ENCODE results near the gene ZNF414. TPM values are rescaled to one million over a fixed set of nuclear protein-coding genes. Genes with fewer than 3 reads are reported as not detected.

Gene ZNF414
- total RNA-seq, 3 donors from 2014 or later, result 7.4 to 13.5 (median 7.5) TPM

- H3K27ac ChIP-seq, result no peak overlapping the region
- H3K36me3 ChIP-seq, result no peaks in the 10 kb centered on the region
- no peak overlapping the region for H3K4me3 ChIP-seq
- intact Hi-C loops (cut with DNase I; ENCODE audit: low total_unique reads), result no loop called here
- no peaks in the 10 kb centered on the region for H3K27me3 ChIP-seq
- H3K4me1 ChIP-seq, result peaks cover 0 to 2% of the 10 kb centered on the region in 2 donors
- no peak for TF ChIP-seq CTCF (IDR thresholded peaks at IDR 0.05)
- TF ChIP-seq POLR2A (IDR thresholded peaks at IDR 0.05), result no peak
- TF ChIP-seq POLR2AphosphoS5 (IDR thresholded peaks at IDR 0.05), result no peak
- DNase-seq (ENCODE audit: low spot score in 2 of 2), result no peak
- no peaks in the 10 kb centered on the region for H3K9me3 ChIP-seq
Observed at GRCh38 chr19:8501516-8501915, 12.5 kb downstream of the ZNF414 start.

- Histone ChIP-seq H3K9me3 (no peaks in the 10 kb centered on the region), H3K36me3 (no peaks in the 10 kb centered on the region), H3K4me1 (no peaks in the 10 kb centered on the region), H3K27me3 (no peaks in the 10 kb centered on the region), H3K4me3 (no peak overlapping the region), H3K27ac (no peak overlapping the region)
- TF ChIP-seq POLR2A (IDR thresholded peaks at IDR 0.05), result no peak
- no peak for TF ChIP-seq CTCF (IDR thresholded peaks at IDR 0.05)
- TF ChIP-seq POLR2AphosphoS5 (IDR thresholded peaks at IDR 0.05), result no peak
- intact Hi-C loops (cut with DNase I; ENCODE audit: low total_unique reads), result no loop called here
- no peak for DNase-seq (ENCODE audit: low spot score in 2 of 2)
Observed at GRCh38 chr19:8500158-8500557, 13.8 kb downstream of the ZNF414 start.

- DNase-seq (ENCODE audit: low spot score in 2 of 2), result no peak
- Histone ChIP-seq H3K4me1 (no peaks in the 10 kb centered on the region), H3K36me3 (no peaks in the 10 kb centered on the region), H3K27me3 (no peaks in the 10 kb centered on the region), H3K9me3 (no peaks in the 10 kb centered on the region), H3K4me3 (no peak overlapping the region), H3K27ac (no peak overlapping the region)
- TF ChIP-seq POLR2A (IDR thresholded peaks at IDR 0.05) (no peak), CTCF (IDR thresholded peaks at IDR 0.05) (no peak)
- intact Hi-C loops (cut with DNase I; ENCODE audit: low total_unique reads), result no loop called here
Observed at GRCh38 chr19:8499048-8499833, 14.7 kb downstream of the ZNF414 start.

- H3K27ac ChIP-seq, result no peak overlapping the region
- no peaks in the 10 kb centered on the region for H3K4me1 ChIP-seq
- TF ChIP-seq CTCF (IDR thresholded peaks at IDR 0.05), result no peak
- TF ChIP-seq POLR2AphosphoS5 (IDR thresholded peaks at IDR 0.05), result no peak
- no peak for TF ChIP-seq POLR2A (IDR thresholded peaks at IDR 0.05)
- no peaks in the 10 kb centered on the region for H3K27me3 ChIP-seq
- no peaks in the 10 kb centered on the region for H3K36me3 ChIP-seq
- intact Hi-C loops (cut with DNase I; ENCODE audit: low total_unique reads), result no loop called here
- no peak for DNase-seq (ENCODE audit: low spot score in 2 of 2)
- H3K9me3 ChIP-seq, result no peaks in the 10 kb centered on the region
- no peak overlapping the region for H3K4me3 ChIP-seq
Observed at GRCh38 chr19:8498295-8498694, 15.7 kb downstream of the ZNF414 start.

GRCh38 chr19:8494158-8494557, 19.8 kb downstream of the ZNF414 start:
- Histone ChIP-seq H3K36me3 (no peaks in the 10 kb centered on the region), H3K4me3 (no peak overlapping the region), H3K27ac (no peak overlapping the region), H3K9me3 (no peaks in the 10 kb centered on the region), H3K27me3 (no peaks in the 10 kb centered on the region), H3K4me1 (no peaks in the 10 kb centered on the region)
- no peak for TF ChIP-seq CTCF (IDR thresholded peaks at IDR 0.05)
- no peak for TF ChIP-seq POLR2AphosphoS5 (IDR thresholded peaks at IDR 0.05)
- TF ChIP-seq POLR2A (IDR thresholded peaks at IDR 0.05), result no peak
- intact Hi-C loops (cut with DNase I; ENCODE audit: low total_unique reads), result no loop called here
- DNase-seq (ENCODE audit: low spot score in 2 of 2), result no peak
